Measurements from ENCODE around the gene TFRC. TPM values are rescaled to one million over a fixed set of nuclear protein-coding genes. Genes with fewer than 3 reads are reported as not detected.
"Not testable (repeated sequence)": the region's sequence is repeated elsewhere in the genome, so short reads cannot be mapped to it uniquely, and the experiment has no call there.

Gene TFRC
- total and polyA plus RNA-seq, 2 experiments from 2014 or later, result 136 to 278 TPM

GRCh38 chr3:196044513-196044912, 37.4 kb downstream of the TFRC start:
- Histone ChIP-seq H3K4me3 (no peak overlapping the region), H4K20me1 (ENCODE audit: insufficient read depth, poor library complexity, severe bottlenecking) (no peaks in the 10 kb centered on the region), H3K4me1 (ENCODE audit: insufficient read depth) (no peaks in the 10 kb centered on the region), H3K4me2 (no peak overlapping the region), H3K36me3 (replicated peaks; ENCODE audit: insufficient read depth, low read depth) (no peaks in the 10 kb centered on the region), H2AFZ (no peak overlapping the region), H3K27ac (no peak overlapping the region), H3K9me3 (ENCODE audit: low read depth) (no peaks in the 10 kb centered on the region), H3K9me2 (replicated peaks; ENCODE audit: insufficient read depth) (no peaks in the 10 kb centered on the region), H3K27me3 (no peaks in the 10 kb centered on the region), H3K79me2 (no peaks in the 10 kb centered on the region)
- no peak for TF ChIP-seq EZH2 (IDR thresholded peaks at IDR 0.05; ENCODE audit: borderline replicate concordance)
- TF ChIP-seq EZH2phosphoT487 (IDR thresholded peaks at IDR 0.05; ENCODE audit: low read depth, severe bottlenecking, unreplicated experiment), result no peak
- no peak for TF ChIP-seq CTCF (IDR thresholded peaks at IDR 0.05; ENCODE audit: poor library complexity)
- no peak for DNase-seq (ENCODE audit: low spot score)
- whole genome bisulfite sequencing (ENCODE audit: low lambda C conversion rate, missing lambda C conversion rate), result 96% methylated on average over 25 of the region's 27 CpGs

DNA sequence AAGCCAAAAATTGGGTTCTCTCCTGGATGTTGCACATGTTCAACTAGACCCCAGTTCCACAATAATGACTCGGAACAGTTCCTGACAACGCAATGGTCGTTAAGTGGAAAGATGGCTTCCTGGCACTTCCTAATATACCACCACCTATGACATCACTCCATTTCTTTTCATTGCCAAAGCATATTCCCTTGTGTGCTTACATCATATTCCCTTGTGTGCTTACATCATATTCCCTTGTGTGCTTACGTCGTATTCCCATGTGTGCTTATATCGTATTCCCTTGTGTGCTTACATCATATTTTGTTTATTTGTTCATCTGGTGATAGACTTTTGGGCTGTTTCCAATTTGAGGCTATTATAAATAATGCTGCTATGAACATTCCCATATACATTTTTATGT, 39.2 kb downstream of the TFRC start:
- TF ChIP-seq EZH2 (IDR thresholded peaks at IDR 0.05; ENCODE audit: borderline replicate concordance), result no peak
- no peak for TF ChIP-seq EZH2phosphoT487 (IDR thresholded peaks at IDR 0.05; ENCODE audit: low read depth, severe bottlenecking, unreplicated experiment)
- no peak for TF ChIP-seq CTCF (IDR thresholded peaks at IDR 0.05; ENCODE audit: poor library complexity)
- no peak overlapping the region for H3K27ac ChIP-seq
- H3K4me2 ChIP-seq, result no peak overlapping the region
- H2AFZ ChIP-seq, result no peak overlapping the region
- H3K36me3 ChIP-seq (replicated peaks; ENCODE audit: insufficient read depth, low read depth), result no peaks in the 10 kb centered on the region
- H3K27me3 ChIP-seq, result no peaks in the 10 kb centered on the region
- no peaks in the 10 kb centered on the region for H3K9me2 ChIP-seq (replicated peaks; ENCODE audit: insufficient read depth)
- no peak for DNase-seq (ENCODE audit: low spot score)
- no peaks in the 10 kb centered on the region for H4K20me1 ChIP-seq (ENCODE audit: insufficient read depth, poor library complexity, severe bottlenecking)
- WGBS (ENCODE audit: low lambda C conversion rate, missing lambda C conversion rate), result 95% methylated on average over 6 of the region's 6 CpGs
- H3K4me1 ChIP-seq (ENCODE audit: insufficient read depth), result no peaks in the 10 kb centered on the region
- no peaks in the 10 kb centered on the region for H3K79me2 ChIP-seq
- H3K4me3 ChIP-seq, result no peak overlapping the region
- H3K9me3 ChIP-seq (ENCODE audit: low read depth), result no peaks in the 10 kb centered on the region

DNA sequence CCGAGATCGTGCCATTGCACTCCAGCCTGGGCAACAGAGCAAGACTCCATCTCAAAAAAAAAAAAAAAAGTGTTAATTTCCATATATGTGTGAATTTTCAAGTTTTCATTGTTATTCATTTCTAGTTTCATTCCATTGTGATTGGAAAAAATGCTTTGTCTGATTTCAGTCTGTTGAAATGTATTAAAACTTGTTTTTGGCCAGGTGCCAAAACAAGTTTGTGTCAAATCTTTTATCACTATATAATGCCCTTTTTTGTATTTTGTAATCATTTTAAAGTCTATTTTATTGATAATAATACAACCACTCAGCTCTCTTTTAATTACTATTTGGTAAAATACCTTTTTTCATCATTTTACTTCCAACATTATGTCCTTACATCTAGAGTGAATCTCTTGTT, 42.5 kb downstream of the TFRC start:
- Histone ChIP-seq H3K4me1 (ENCODE audit: insufficient read depth) (no peaks in the 10 kb centered on the region), H3K4me2 (no peak overlapping the region), H3K36me3 (replicated peaks; ENCODE audit: insufficient read depth, low read depth) (no peaks in the 10 kb centered on the region), H3K79me2 (no peaks in the 10 kb centered on the region), H3K27ac (no peak overlapping the region), H4K20me1 (ENCODE audit: insufficient read depth, poor library complexity, severe bottlenecking) (no peaks in the 10 kb centered on the region), H3K27me3 (no peaks in the 10 kb centered on the region), H2AFZ (no peak overlapping the region), H3K9me3 (ENCODE audit: low read depth) (no peaks in the 10 kb centered on the region), H3K4me3 (no peak overlapping the region), H3K9me2 (replicated peaks; ENCODE audit: insufficient read depth) (no peaks in the 10 kb centered on the region)
- no peak for TF ChIP-seq CTCF (IDR thresholded peaks at IDR 0.05; ENCODE audit: poor library complexity)
- TF ChIP-seq EZH2 (IDR thresholded peaks at IDR 0.05; ENCODE audit: borderline replicate concordance), result no peak
- no peak for TF ChIP-seq EZH2phosphoT487 (IDR thresholded peaks at IDR 0.05; ENCODE audit: low read depth, severe bottlenecking, unreplicated experiment)
- 100% methylated on average over 2 of the region's 2 CpGs for WGBS (ENCODE audit: low lambda C conversion rate, missing lambda C conversion rate)
- no peak for DNase-seq (ENCODE audit: low spot score)

DNA sequence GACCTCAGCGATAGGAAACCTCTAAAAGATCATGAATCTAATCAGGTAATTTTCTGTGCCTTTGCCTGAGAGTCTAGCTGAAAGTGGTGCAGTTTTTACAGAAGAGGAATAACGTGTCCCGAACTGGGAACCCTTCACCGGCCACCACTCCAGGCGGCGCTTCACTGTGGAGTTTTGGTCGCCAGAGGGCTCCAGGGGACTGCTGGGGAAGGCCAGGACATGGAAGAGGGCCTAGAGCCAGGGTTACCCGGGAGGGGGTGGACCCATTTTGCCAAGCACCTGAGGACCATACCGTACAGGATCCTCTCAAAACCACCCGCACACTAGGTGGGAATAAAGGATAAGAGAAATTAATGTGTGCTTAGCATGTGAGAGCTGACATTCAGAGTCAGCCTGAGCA, 55.8 kb downstream of the TFRC start:
- peak; percentile 47 for TF ChIP-seq CTCF (IDR thresholded peaks at IDR 0.05; ENCODE audit: poor library complexity)
- DNase-seq (ENCODE audit: low spot score), result peak; percentile 28
- 31% methylated on average over 10 of the region's 10 CpGs for WGBS (ENCODE audit: low lambda C conversion rate, missing lambda C conversion rate)

More for the DNA sequence above, 55.8 kb downstream of the TFRC start:
- not testable (repeated sequence) for H3K4me2 ChIP-seq; H3K9me2 ChIP-seq (replicated peaks; ENCODE audit: insufficient read depth); H3K9me3 ChIP-seq (ENCODE audit: low read depth); H3K36me3 ChIP-seq (replicated peaks; ENCODE audit: insufficient read depth, low read depth); H3K79me2 ChIP-seq; H3K4me3 ChIP-seq; H3K27me3 ChIP-seq; H4K20me1 ChIP-seq (ENCODE audit: insufficient read depth, poor library complexity, severe bottlenecking); H3K27ac ChIP-seq; H3K4me1 ChIP-seq (ENCODE audit: insufficient read depth); H2AFZ ChIP-seq

Data from hepatocyte (in vitro differentiated cells).